Stomach (tissue), 4 donors: ENCODE results near the gene NARS2.

Experiments used
- EP300 ChIP-seq: sonication (generic); formaldehyde crosslinking; IDR thresholded peaks from one replicate; pipeline ENCODE4 v1.6.1; 2017; ENCODE audit warnings: antibody characterized with exemption
- POLR2A ChIP-seq, 4 donors: fragments of 450-650 bp; IDR thresholded peaks; one replicate each; pipeline ENCODE4 v1.6.1; 2016; ENCODE audit warnings: antibody characterized with exemption in 4 of 4, control low read depth in 2 of 4, mild to moderate bottlenecking in 1 of 4, moderate library complexity in 1 of 4
- POLR2AphosphoS5 ChIP-seq, 3 donors: sonication (generic); formaldehyde crosslinking; IDR thresholded peaks; one replicate each; pipeline ENCODE4 v1.6.1; 2016; ENCODE audit warnings: antibody characterized with exemption in 3 of 3
- TF ChIP-seq, protein P1 (sequence below), 7 experiments: fragments of 450-650 bp in 4 of 7; fragments of 200-600 bp in 3 of 7; sonication (generic) in 3 of 7; IDR thresholded peaks; one replicate each; pipeline ENCODE4 v1.5.1; 2016 to 2019; ENCODE audit warnings: antibody characterized with exemption in 7 of 7, control low read depth in 2 of 7, mild to moderate bottlenecking in 1 of 7

- TF ChIP-seq, protein P1, sequence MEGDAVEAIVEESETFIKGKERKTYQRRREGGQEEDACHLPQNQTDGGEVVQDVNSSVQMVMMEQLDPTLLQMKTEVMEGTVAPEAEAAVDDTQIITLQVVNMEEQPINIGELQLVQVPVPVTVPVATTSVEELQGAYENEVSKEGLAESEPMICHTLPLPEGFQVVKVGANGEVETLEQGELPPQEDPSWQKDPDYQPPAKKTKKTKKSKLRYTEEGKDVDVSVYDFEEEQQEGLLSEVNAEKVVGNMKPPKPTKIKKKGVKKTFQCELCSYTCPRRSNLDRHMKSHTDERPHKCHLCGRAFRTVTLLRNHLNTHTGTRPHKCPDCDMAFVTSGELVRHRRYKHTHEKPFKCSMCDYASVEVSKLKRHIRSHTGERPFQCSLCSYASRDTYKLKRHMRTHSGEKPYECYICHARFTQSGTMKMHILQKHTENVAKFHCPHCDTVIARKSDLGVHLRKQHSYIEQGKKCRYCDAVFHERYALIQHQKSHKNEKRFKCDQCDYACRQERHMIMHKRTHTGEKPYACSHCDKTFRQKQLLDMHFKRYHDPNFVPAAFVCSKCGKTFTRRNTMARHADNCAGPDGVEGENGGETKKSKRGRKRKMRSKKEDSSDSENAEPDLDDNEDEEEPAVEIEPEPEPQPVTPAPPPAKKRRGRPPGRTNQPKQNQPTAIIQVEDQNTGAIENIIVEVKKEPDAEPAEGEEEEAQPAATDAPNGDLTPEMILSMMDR (IDR thresholded peaks at IDR 0.05), result no peak
- TF ChIP-seq POLR2A (IDR thresholded peaks at IDR 0.05) (no peak), EP300 (no peak), POLR2AphosphoS5 (IDR thresholded peaks at IDR 0.05) (no peak)
These were observed 175.5 kb downstream of the NARS2 start for GRCh38 chr11:78399136-78399535.
